Right renal pelvis (tissue), 4 donors: ENCODE data around the gene TM9SF4. TPM values are rescaled to one million over a fixed set of nuclear protein-coding genes. Genes with fewer than 3 reads are reported as not detected.
"Not testable (repeated sequence)": the region's sequence is repeated elsewhere in the genome, so short reads cannot be mapped to it uniquely, and the experiment has no call there.

Experiments
- DNase-seq, 4 donors: peaks; one replicate each; pipeline ENCODE4 v3.0.0-alpha.2; 2013; ENCODE audit warnings: low read depth in 4 of 4, low spot score in 3 of 4, missing footprints in 1 of 4
- polyA plus RNA-seq, 4 donors: library from polyadenylated mRNA; unstranded; fragments of 120-200 nt; gene quantifications; one replicate each; pipeline ENCODE4 v1.2.1, GENCODE V29; 2013; ENCODE audit not compliant: insufficient read length in 4 of 4

TM9SF4 gene
- polyA plus RNA-seq, 4 donors: 69.8 to 74.8 (median 73.5) TPM

- no peak for DNase-seq
Measured at GRCh38 chr20:32184961-32185603, 75.6 kb downstream of the TM9SF4 start.

- DNase-seq: no peak
Measured at GRCh38 chr20:32186506-32186905, 77.0 kb downstream of the TM9SF4 start.

- DNase-seq: no peak
Measured at GRCh38 chr20:32188376-32189122, 79.0 kb downstream of the TM9SF4 start.

GRCh38 chr20:32189123-32189410 lies 79.6 kb downstream of the TM9SF4 start:
- DNase-seq: no peak

- peak in 2 of 4 donors; percentile 49 to 50 for DNase-seq
Measured at GRCh38 chr20:32189691-32190615, 80.4 kb downstream of the TM9SF4 start.

GRCh38 chr20:32190616-32191415 lies 81.3 kb downstream of the TM9SF4 start:
- no peak for DNase-seq

- no peak for DNase-seq
Measured at GRCh38 chr20:32191422-32191821, 81.9 kb downstream of the TM9SF4 start.

GRCh38 chr20:32191873-32192272 lies 82.4 kb downstream of the TM9SF4 start:
- no peak for DNase-seq

- no peak for DNase-seq
Measured at GRCh38 chr20:32192698-32193097, 83.2 kb downstream of the TM9SF4 start.

- DNase-seq: not testable (repeated sequence)
Measured at GRCh38 chr20:32193336-32193735, 83.8 kb downstream of the TM9SF4 start.

- DNase-seq: no peak
Measured at GRCh38 chr20:32193996-32194395, 84.5 kb downstream of the TM9SF4 start.

GRCh38 chr20:32195581-32195980 lies 86.1 kb downstream of the TM9SF4 start:
- no peak for DNase-seq

- not testable (repeated sequence) for DNase-seq
Measured at GRCh38 chr20:32196613-32197012, 87.1 kb downstream of the TM9SF4 start.

- not testable (repeated sequence) for DNase-seq
Measured at GRCh38 chr20:32197136-32197535, 87.6 kb downstream of the TM9SF4 start.

GRCh38 chr20:32199006-32199405 lies 89.5 kb downstream of the TM9SF4 start:
- DNase-seq: no peak

- DNase-seq: no peak
Measured at GRCh38 chr20:32201296-32201976, 91.9 kb downstream of the TM9SF4 start.

- DNase-seq: no peak
Measured at GRCh38 chr20:32201977-32202363, 92.5 kb downstream of the TM9SF4 start.

- no peak for DNase-seq
Measured at GRCh38 chr20:32203356-32204204, 94.1 kb downstream of the TM9SF4 start.
